ENCODE data around the gene TSPAN9.

The TSPAN9 gene

DNA sequence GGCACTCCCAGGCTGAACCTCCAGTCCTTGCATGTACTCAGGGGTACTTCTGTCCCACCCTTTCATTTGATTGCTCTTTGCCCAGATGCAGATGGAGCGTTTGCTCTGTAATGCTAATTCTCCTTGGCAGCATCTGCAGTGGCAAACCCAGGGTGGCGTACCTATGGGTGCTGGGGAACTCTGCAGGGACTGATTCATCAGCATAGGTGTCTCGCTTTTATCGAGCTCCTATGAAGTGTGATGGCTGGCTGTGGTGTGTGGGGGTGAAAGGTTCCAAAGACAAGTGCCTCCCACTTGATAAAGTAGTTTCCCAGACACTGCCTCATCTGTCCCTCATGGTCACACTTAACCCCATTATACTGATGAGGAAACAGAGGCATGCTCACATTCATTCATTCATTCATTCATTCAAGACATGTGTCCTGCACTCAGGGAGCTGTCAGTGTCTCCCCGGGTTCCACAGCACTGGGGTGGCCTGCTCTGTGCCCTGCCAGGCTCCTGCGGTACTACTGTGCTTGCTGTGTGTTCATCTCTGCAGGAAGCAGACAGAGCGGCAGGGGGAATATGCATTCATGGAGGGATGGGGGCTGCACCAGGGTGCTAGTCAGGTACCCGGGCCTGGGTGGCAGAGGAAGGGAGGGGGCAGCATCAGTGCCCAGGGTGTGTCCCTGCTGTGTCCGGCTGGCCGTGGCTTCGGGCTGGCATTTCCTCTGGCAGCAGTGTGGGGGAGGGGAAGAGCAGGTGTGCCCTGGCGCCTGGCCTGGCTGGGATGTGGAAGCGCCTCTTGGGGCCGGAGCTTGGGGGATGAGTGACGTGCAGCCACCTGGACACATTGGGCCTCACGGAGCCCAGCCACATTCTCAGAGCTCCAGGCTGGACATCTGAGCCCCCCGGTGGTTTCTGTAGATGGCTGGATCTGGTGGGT lies 110.9 kb downstream of the TSPAN9 start:
- DNase-seq (ENCODE audit: low read depth) = no peak

DNA sequence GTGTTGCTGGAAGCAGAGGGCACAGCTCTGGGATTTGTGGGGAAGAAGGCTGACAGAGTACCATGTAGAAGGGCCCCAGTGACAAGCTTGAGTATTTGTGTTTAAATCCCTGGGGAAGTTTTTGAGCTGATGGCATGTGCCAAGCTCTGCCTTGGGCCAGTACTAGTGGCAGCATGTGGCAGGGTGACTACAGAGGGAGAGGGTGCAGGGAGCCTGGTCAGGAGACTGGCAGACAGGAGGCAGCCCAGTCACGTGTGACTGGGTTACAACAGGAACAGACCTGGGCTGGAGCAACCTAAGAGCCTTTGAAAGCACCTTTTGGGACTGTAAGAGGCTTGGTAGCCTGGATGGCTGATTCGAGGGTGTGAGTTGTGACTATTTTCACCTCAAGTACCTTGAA lies 112.1 kb downstream of the TSPAN9 start:
- DNase-seq (ENCODE audit: low read depth) = no peak

DNA sequence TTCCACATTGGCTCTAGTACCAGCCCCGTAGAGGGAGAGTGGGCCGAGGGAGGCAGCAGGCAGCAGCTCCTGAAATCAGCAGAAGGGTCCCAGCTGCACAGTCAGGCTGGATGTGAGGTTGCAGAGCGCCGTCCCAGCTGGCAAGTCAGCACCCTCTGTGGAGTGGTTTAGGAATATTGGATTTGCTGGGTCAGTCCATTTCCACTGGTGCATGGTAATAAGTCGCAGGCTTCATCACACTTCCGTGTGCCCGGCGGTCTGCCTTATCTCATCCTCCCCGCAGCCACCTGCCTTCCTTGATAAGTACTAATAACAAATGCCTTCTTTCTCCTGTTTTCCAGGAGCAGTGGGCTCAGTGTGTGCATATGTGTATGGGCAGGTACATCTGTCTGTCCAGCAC lies 112.9 kb downstream of the TSPAN9 start:
- no peak for DNase-seq (ENCODE audit: low read depth)

DNA sequence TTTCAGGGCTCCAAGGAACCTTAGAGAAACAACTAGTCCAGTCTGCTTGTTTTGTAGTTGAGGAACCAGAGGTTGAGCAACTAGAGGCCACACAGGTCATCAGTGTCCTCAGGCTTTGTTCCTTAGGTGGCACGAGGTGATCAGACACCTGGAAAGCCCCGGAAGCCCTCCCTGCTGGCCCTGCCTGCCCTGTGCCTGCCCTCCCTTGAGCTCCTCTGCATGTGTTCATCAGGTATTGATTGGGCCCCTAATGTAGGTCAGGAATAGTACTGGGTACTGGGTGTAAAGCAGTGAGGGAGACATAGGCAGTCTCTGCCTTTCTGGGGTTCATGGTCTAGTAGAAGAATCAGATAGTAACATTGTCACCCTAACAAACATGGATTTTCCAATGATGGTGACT lies 114.3 kb downstream of the TSPAN9 start:
- no peak for DNase-seq (ENCODE audit: low read depth)

DNA sequence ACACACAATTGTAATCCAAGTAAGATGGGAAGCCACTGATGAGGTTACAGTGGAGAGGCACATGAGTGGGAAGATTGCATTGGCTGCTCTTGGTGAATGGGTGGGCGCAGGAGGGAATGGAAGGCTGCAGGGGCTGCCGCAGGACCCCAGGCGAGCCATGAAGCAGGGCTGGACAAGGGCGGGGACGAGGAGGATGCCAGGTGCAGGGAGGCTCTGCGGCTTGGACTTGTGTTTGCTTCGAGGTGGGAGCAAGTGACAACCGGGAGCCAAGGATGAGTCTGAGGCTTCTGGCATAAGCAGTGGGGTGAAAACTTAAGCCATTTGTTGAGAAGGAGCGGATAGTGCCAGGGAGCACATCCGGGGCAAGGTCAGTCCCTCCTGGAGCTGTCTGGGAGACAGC lies 115.0 kb downstream of the TSPAN9 start:
- no peak for DNase-seq (ENCODE audit: low read depth)

DNA sequence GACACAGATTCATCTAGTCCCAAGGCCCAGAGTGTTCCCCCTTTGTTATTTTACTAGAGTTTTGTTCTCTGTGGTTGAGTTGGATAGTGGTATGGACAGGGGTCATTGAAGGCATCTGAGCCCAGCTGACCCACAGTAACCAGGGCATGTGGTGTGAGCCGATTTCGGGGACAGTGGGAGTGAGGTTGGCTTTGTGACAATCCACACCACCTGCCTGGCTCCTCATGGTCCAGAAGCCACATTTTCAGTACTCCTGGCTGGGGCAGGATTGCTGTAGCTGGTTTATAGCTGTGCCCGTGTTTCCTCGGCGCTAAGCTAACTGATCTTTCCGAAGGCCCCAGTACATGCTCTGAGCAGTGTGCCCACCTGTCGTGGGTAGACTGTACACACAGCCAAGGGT lies 116.0 kb downstream of the TSPAN9 start:
- no peak for DNase-seq (ENCODE audit: low read depth)

DNA sequence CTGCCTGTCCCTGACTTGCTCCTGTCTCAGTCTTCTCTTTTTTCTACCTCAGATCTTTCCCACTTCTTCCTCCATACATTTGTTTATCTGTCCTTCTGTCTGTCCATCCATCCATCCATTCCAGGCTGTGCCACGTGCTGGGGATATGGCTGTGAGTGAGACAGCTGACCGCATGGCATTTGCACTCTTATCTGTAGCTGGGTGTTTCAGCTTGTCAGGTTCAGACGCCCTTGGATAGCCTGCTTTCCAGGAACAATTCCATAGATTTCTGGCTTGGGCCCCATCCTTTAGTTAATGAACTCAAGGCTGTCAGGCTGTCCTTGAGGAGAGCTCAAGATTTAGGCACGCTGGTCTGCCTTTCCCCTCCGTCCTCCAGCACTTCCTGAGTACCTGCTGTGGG lies 116.6 kb downstream of the TSPAN9 start:
- DNase-seq (ENCODE audit: low read depth) = no peak

DNA sequence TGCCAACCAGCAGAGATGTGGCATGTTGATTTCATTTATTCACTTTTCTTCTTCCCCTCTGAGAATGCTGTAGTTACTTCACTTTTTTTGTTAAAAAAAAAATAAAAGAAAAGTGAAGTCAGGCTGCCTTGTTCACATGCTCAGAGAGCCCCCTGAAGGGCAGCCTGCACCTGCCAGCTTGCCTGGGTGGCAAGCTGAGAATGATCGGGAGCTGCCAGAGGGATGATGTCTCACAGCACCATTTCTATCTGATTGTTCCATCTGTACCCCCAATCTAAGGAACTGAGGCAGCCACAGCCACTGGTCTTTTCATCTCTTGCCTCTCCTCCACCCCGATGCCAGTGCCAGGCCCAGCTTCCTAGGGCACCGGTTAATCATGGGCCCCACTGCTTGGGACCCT lies 118.2 kb downstream of the TSPAN9 start:
- no peak for DNase-seq (ENCODE audit: low read depth)

DNA sequence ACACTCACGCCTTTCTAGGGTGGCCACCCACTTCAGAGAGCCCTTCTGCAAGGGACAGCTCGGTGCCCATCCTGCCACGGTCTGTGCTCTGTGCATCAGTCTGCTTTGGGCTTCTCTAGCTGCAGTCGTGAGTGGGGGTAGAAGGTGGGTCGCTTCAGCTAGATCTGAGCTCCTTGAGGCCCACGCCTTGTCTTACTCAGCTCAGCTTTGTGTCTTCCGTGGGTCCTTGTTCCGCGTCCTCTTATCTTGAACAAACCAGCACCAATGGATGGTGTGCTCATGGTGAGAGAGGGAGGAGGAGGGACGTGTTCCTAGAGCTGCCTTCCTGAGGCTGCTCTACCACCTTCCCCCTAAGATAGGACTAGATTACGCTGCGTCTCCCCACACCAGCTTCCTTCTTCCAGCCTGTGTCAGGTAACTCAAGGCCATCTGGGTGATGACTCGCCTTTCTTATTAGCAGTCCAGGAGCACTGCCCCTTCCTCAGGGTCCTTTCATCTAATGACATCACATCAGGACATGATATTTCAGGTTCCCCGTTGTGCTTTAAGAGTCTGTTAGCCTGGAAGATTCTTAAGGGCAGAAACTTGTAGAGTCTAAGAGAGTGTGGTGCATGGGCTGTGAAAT lies 118.8 kb downstream of the TSPAN9 start:
- DNase-seq (ENCODE audit: low read depth) = no peak

DNA sequence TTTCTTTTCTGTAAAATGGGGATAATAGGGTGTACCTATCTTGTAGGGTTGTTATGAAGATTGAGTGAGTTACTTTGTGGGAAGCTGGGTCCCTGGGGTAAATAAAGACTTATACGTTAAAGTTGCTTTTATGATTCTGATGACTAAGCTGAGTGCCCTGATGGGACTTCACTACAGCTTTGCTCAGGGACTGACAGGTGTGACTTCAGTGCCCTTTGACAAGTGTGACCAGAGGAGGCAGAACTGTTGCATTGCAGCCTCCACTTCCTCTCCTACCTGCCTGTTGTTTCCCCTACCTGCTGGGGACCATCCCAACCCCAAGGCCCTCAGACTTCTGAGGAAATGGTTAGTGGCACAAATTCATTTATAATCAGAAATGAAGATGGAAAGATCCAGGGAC lies 119.3 kb downstream of the TSPAN9 start:
- no peak for DNase-seq (ENCODE audit: low read depth)

DNA sequence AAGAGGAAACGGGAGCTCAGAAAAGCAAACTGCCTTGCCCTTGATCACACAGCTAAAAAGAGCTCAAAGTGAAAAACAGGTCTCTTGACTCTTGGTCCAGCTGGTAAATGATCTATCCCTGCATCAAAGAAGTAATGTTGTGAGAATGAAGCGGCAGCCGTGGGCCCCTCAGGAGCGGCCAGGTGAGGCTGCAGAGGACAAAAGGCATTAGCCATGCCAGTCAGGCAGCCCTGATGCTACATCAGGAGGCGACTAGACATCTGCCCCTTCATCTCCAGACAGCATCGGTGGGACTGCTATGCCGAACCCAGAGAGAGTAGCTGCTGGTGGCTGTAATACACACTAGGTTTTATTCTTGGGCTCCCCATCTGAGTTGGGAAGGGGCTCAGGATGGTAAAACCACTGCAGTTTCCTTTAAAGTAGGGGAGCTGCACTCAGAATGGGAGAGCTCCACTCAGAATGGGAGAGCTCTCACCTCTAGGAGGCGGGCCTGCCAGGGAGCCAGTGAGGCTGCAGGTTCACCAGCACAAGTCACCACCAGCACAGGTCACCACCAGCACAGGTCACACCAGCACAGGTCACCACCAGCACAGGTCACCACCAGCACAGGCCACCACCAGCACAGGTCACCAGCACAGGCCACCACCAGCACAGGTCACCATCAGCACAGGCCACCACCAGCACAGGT lies 120.1 kb downstream of the TSPAN9 start:
- no peak for DNase-seq (ENCODE audit: low read depth)

DNA sequence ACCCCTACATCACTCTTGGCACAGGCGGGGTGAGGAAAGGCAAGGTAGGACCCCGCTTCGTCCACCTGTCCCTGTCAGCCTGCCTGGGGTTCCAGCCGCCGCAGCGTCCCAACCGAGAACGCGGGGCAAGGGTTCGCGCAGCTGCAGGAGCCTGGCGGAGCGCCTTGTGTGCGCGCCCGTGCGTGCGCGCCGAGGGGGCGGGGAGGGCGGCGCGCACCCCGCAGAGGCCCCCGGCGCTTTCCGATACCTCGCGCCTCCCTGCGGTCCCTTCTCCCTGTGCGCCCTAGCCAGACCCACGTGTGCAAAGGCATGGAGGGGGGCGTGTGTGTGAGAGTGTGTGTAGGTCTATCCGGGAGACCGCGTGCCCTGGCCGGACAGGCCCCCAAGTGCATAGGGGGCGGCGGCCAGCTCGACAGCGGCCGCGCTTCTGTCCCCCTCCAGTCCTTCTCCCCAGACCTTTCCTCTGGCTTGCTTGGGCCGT lies 122.4 kb downstream of the TSPAN9 start:
- DNase-seq (ENCODE audit: low read depth) = no peak

DNA sequence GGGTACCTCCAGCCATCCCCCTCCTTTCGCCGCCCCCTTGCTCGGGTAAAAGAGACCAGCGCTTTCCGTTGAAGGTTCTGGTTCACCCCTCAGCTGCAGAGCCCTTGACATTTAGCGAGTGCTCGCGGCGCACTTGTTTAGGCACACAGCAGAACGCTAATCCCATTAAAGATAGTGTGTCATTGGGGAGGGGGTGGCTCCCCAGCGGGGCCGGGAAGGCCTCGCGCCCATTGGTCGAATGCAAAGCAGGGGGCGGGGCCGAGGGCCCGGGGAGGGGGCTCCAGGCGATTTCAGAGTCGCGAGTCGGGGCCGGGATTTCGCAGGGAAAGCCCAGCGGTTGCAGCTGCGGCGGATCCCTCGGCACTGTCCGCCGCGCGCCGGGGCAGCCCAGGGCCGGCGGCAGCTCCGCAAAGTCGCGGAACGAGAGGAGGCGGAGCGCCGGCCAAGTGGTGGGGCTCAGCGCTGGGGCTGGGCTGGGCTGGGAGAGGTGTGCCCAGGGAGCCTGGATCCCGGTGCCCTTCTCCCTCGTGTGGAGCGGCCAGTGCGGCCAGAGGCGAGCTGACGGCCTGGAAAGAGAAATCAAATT lies 122.9 kb downstream of the TSPAN9 start:
- DNase-seq (ENCODE audit: low read depth) = no peak

DNA sequence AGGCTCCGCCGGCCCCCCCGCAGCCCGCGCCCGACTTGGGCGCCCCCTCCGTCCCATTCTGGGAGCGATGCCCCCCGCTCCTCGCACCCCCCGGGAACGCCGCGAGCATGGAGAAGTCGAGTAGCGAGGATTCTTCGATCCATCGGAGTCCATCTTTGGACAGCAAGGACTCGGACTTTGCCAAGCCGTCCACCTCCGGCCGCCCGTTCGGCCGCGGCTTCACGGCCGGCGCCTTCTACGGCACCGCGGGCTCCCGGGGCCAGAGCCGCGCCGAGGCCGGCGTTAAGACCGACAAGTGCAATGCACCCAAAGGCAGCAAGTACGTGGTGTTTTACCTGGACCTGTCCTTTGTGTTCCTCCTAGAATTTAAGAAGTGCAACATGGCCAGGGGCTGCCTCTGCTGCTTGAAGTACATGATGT lies 123.6 kb downstream of the TSPAN9 start:
- DNase-seq (ENCODE audit: low read depth) = no peak

DNA sequence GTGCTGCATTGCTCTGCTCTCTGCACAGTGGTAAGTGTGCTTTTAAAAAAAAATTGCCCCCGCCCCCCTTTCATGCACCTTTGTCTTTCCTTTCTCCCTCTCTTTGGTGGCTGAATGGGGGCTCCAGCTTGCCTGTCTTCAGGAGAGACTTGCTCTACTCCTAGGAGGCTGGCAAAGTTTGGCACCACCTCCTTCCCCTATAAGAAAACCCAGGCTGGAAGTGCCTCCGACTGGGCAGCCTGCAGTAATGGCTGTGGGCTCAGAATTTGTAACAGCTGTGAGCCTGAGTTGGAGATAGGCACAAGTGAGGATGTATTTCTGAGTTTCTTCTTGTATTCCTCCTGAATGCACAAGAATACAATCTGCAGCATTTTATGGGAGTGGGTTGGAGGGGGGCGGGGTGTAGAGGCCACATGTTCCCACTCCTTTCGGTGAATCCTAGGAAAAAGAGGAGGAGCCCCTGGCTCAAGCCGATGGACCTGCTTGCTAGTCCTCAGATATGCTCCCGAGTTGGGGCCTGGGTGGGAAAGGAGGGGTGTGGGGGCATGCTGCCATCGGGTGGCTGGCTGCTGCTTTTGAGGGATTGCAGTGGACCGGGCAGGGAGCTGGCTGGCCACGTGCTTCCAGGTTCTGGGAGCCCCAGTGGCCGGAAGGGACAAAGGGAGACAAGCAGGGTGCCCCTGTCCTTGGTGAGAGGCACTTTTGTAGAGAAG lies 124.3 kb downstream of the TSPAN9 start:
- DNase-seq (ENCODE audit: low read depth) = no peak

DNA sequence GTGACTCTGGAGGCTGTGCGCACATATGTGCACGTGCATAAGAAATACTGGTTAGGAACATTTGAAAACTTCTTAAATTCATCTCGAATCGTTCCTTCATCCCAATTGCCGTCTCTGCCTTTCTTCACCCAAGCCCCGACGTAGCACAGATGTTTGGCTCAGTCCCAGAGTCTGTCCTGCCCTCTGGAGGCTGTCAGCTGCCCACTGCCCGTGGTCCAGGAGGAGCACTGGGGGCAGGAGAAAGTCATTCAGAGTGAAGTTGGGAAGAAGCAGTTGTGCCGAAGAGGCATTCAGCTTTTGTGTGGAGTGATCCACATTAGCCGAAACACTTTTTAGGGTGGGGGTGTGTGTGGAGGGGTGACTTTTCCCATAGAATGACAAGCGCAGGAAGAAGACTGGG lies 124.9 kb downstream of the TSPAN9 start:
- DNase-seq (ENCODE audit: low read depth) = no peak

DNA sequence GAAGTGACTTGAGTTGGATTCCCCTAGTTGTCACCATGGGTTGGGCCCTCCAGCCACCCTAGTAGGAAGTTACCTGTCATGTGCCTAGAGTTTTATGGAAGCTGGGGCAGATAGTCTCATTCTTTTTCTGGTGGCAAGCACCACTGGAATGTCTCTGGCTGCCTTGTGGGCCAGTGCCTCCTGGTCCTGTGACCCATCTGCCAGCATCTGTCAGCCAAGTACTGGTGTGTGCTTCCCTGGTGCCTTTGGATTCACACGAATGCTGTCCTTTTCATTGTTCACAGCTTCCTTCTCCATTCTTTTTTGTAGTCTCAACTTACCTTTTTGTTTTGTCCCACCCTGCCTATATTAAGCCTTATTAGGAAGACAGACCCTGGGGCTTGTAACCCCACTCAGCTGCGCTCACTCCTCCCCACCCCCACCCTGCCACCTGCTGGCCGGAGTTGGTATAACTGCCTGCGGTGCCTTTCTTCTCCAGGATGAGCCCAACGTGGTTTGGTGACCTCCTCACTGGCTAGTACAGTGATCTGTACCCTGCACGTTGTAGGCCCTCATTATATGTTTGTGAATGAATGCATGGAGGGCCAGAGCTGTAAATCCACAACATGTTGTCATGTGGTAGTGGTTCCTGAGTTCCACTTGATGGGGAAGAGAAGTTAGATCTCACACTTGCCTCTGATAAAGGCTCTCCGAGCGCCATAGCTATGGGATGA lies 125.7 kb downstream of the TSPAN9 start:
- no peak for DNase-seq (ENCODE audit: low read depth)

DNA sequence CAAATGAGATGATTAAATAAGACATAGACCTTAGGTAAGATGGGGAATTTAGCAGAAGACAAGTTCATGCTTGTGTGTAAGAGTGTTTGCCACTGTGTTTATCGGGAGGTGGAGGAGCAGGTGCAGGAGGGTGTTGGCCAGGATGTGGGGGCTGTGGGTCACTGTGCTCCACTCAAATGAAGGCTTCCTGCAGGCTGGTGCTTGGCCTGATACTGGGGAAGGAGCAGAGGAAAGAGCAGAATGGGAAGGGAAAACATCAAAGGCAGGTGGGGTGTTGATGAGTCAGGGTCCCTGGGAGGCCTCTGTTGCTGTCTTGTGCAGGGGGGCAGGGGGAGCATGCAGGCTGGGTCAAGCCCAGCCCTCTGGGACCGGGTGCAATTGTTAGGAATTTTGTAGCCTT lies 126.5 kb downstream of the TSPAN9 start:
- no peak for DNase-seq (ENCODE audit: low read depth)

DNA sequence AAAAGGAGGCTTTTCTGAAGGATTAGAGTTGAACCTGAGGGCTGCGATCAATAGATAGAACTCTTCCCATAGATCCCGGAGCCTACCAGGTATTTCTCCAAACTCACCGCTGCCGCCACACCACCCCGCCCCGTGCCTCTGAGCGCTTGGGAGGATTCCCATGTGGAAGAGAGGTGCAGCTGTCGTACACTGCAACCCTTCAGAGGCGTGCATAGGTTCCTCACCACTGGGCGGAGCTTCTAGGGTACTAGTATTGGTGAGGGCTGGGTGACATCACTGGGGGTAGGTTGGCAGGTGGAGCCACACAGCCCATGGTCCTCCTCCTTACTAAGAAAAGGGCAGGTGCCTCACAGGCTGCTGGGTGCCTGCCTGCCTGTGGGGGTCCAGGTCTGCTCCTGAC lies 127.0 kb downstream of the TSPAN9 start:
- no peak for DNase-seq (ENCODE audit: low read depth)

DNA sequence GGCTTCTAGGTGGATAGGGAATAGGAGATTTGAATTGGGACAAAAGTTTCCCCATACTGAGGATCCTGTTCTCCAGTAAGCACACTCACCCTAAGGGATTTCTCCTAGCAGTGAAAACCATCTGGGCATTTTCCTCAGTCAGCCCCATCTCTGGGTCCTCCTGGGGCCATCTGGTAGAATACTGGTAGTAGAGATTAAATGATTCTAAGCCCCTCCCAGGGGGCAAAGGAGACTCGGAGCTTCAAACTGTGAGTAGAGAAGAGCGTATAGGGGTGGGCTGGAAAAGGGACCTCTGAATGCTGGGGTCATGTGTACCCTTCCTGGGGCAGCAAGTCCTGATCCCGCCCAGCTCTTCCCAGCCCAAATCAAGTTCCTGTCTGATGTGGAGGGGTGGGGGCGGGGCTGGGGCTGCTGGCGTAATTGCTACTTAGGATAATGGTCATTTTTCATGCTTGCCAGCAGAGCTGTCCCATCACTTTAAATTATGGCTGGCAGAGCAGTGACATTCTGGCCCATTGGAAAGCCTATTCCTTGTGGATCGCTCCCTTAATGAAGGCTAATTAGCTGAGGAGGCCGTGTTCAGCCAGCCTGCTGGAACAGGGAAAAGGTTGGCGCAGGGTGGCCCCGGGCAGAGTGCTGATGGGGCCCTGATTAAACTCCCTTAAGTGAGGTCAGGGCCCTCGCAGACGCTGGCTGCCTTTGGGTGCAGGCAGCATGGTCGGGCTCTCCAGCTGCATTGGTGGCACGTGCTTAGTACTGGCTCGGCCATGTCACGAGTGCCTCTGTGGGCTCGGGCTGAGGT lies 127.8 kb downstream of the TSPAN9 start:
- DNase-seq (ENCODE audit: low read depth) = no peak

Measured in GM04503 (cell line).